Duodenal mucosa (tissue), 2 donors: Measurements from ENCODE around the gene SH3GL1.

Source experiments
- H3K27ac ChIP-seq: one replicate; pipeline ENCODE4 v1.7.0; 2013; ENCODE audit warnings: low read depth, low read length
- H3K27me3 ChIP-seq, 2 donors: one replicate each; pipeline ENCODE4 v1.7.0; 2013; ENCODE audit warnings: low read length in 2 of 2, control low read depth in 1 of 2; ENCODE audit not compliant: insufficient read depth in 2 of 2, control insufficient read depth in 1 of 2
- H3K36me3 ChIP-seq, 2 donors: one replicate each; pipeline ENCODE4 v1.7.0; 2013; ENCODE audit warnings: low read length in 2 of 2, control low read depth in 1 of 2; ENCODE audit not compliant: insufficient read depth in 2 of 2, control insufficient read depth in 1 of 2
- H3K4me1 ChIP-seq, 2 donors: one replicate each; pipeline ENCODE4 v1.7.0; 2013; ENCODE audit warnings: low read length in 2 of 2, control low read depth in 1 of 2; ENCODE audit not compliant: insufficient read depth in 2 of 2, control insufficient read depth in 1 of 2
- H3K4me3 ChIP-seq, 2 donors: one replicate each; pipeline ENCODE4 v1.7.0; 2013; ENCODE audit warnings: low read length in 2 of 2, low read depth in 1 of 2
- H3K9ac ChIP-seq, 2 donors: one replicate each; pipeline ENCODE4 v1.7.0; 2013; ENCODE audit warnings: low read length in 2 of 2, low read depth in 1 of 2
- H3K9me3 ChIP-seq, 2 donors: one replicate each; pipeline ENCODE4 v1.7.0; 2013; ENCODE audit warnings: low read length in 2 of 2, control low read depth in 1 of 2; ENCODE audit not compliant: control insufficient read depth in 1 of 2

Gene SH3GL1

GRCh38 chr19:4362831-4363545, 37.4 kb downstream of the SH3GL1 start:
- Histone ChIP-seq H3K4me3 (no peak overlapping the region), H3K36me3 (peaks cover 48 to 87% of the 10 kb centered on the region in 2 donors), H3K27ac (no peak overlapping the region)

GRCh38 chr19:4362101-4362828, 38.1 kb downstream of the SH3GL1 start:
- H3K27ac ChIP-seq: no peak overlapping the region
- H3K36me3 ChIP-seq: peaks cover 49 to 81% of the 10 kb centered on the region in 2 donors
- H3K4me3 ChIP-seq: no peak overlapping the region

More at GRCh38 chr19:4362831-4363545, 37.4 kb downstream of the SH3GL1 start:
- no peak overlapping the region for H3K9ac ChIP-seq
- H3K9me3 ChIP-seq: no peaks in the 10 kb centered on the region
- peaks cover 0 to 4% of the 10 kb centered on the region in 2 donors for H3K4me1 ChIP-seq
- H3K27me3 ChIP-seq: no peaks in the 10 kb centered on the region

GRCh38 chr19:4361152-4362046, 38.9 kb downstream of the SH3GL1 start:
- H3K9me3 ChIP-seq: no peaks in the 10 kb centered on the region
- no peak overlapping the region for H3K9ac ChIP-seq
- H3K36me3 ChIP-seq: peaks cover 49 to 75% of the 10 kb centered on the region in 2 donors
- no peaks in the 10 kb centered on the region for H3K27me3 ChIP-seq
- no peak overlapping the region for H3K4me3 ChIP-seq
- H3K4me1 ChIP-seq: no peaks in the 10 kb centered on the region
- no peak overlapping the region for H3K27ac ChIP-seq

More at GRCh38 chr19:4362101-4362828, 38.1 kb downstream of the SH3GL1 start:
- H3K9me3 ChIP-seq: no peaks in the 10 kb centered on the region
- no peaks in the 10 kb centered on the region for H3K27me3 ChIP-seq
- no peaks in the 10 kb centered on the region for H3K4me1 ChIP-seq
- H3K9ac ChIP-seq: no peak overlapping the region

GRCh38 chr19:4360641-4361151, 39.7 kb downstream of the SH3GL1 start:
- Histone ChIP-seq H3K9me3 (no peaks in the 10 kb centered on the region), H3K27me3 (no peaks in the 10 kb centered on the region), H3K36me3 (peaks cover 45 to 68% of the 10 kb centered on the region in 2 donors), H3K27ac (no peak overlapping the region), H3K9ac (no peak overlapping the region), H3K4me3 (no peak overlapping the region), H3K4me1 (no peaks in the 10 kb centered on the region)

DNA sequence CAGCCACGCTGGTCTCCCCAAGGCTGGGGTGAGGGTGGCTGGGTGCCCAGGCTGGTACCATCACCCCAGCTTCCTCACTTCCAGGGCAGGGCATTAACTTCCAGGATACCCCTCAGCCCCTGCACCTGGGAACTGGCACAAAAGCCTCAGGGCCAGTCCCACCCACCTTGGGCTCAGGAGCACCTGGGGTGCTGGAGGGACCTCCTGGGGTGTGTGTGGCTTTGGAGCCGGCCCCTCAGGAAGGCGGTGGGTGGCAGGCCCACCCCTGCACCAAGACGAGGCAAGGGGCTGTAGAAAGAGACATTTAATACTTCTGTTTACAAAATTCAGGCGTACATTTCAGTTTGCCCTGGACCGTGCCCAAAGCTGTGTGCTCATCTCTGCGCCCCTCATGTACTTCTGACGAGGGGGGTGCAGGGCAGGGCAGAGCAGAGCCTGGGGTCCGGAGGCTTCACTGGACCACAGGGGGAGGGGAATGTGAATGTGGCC, 40.2 kb downstream of the SH3GL1 start:
- H3K9me3 ChIP-seq: no peaks in the 10 kb centered on the region
- H3K4me3 ChIP-seq: no peak overlapping the region
- H3K36me3 ChIP-seq: peaks cover 40 to 62% of the 10 kb centered on the region in 2 donors
- H3K27ac ChIP-seq: no peak overlapping the region
- no peaks in the 10 kb centered on the region for H3K27me3 ChIP-seq
- H3K4me1 ChIP-seq: no peaks in the 10 kb centered on the region
- H3K9ac ChIP-seq: no peak overlapping the region

GRCh38 chr19:4359627-4360000, 40.7 kb downstream of the SH3GL1 start:
- Histone ChIP-seq H3K27me3 (no peaks in the 10 kb centered on the region), H3K36me3 (peaks cover 37 to 60% of the 10 kb centered on the region in 2 donors)

DNA sequence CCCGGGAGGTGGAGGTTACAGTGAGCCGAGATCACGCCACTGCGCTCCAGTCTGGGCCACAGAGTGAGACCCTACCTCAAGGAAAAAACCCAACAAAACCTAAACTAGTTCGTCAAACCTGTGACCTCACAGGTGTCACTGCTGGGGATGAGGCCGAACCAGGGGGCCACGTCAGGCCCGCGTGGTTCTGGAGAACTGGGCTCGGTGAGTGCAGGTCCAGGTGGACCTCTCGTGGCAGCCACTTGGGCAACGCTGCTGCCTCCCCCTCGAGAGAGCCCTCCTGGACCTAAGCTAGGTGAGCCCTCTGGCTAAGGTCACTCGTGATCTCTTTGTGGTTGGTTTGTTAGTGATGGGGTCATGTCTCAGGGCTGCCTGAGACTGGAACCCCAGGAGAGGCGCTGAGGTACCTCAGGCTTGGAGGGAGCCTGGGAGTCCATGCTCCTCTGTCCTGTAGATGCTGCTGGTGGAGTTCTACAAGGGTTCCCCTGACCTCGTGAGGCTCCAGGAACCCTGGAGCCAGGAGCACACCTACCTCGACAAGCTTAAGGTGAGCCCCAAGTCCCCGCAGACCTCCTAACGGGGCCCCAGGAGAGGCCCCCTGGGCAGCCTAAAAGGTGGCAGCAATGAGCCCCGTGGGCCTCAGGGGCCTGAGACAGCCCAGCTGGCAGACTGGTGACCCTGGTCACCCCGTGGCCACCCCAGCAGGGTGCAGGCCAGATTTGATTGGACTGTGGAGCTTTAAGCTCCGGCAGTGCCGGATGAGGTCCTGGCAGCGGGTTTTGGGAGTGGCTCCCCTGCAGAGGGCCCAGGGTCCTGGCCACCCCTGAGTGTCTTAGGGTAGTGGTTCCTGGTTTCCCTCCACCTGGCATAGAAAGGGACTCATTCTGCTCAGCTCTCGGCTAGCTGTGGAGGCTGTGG, 41.4 kb downstream of the SH3GL1 start:
- Histone ChIP-seq H3K27ac (no peak overlapping the region), H3K27me3 (no peaks in the 10 kb centered on the region), H3K9ac (no peak overlapping the region), H3K36me3 (peaks cover 34 to 56% of the 10 kb centered on the region in 2 donors), H3K4me3 (no peak overlapping the region), H3K4me1 (no peaks in the 10 kb centered on the region), H3K9me3 (no peaks in the 10 kb centered on the region)

More at GRCh38 chr19:4359627-4360000, 40.7 kb downstream of the SH3GL1 start:
- no peaks in the 10 kb centered on the region for H3K4me1 ChIP-seq
- H3K9ac ChIP-seq: no peak overlapping the region
- H3K27ac ChIP-seq: no peak overlapping the region
- H3K4me3 ChIP-seq: no peak overlapping the region
- H3K9me3 ChIP-seq: no peaks in the 10 kb centered on the region

DNA sequence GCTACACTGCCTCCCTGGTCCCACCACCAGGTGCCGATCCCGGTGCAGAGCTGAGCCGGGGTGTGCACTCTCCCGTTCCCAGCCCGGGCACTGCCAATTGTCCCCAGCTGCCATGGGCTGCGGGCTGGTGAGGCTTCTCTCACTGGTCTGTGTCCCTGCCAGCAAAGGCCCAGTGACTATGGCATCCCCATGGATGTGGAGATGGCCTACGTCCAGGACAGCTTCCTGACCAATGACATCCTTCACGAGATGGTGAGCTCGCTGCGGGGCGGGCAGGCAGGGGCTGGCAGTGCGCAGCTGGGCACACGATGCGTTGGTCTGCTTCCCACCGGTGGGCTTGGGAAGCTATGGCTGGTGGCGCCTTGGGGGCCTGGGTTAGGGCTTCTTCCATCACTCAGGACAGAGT, 42.4 kb downstream of the SH3GL1 start:
- H3K4me1 ChIP-seq: no peaks in the 10 kb centered on the region
- H3K27ac ChIP-seq: no peak overlapping the region
- no peak overlapping the region for H3K9ac ChIP-seq
- H3K9me3 ChIP-seq: no peaks in the 10 kb centered on the region
- peaks cover 24 to 46% of the 10 kb centered on the region in 2 donors for H3K36me3 ChIP-seq
- no peaks in the 10 kb centered on the region for H3K27me3 ChIP-seq
- H3K4me3 ChIP-seq: no peak overlapping the region
